ENCODE measurements around the gene GPR85.

Gene GPR85

DNA sequence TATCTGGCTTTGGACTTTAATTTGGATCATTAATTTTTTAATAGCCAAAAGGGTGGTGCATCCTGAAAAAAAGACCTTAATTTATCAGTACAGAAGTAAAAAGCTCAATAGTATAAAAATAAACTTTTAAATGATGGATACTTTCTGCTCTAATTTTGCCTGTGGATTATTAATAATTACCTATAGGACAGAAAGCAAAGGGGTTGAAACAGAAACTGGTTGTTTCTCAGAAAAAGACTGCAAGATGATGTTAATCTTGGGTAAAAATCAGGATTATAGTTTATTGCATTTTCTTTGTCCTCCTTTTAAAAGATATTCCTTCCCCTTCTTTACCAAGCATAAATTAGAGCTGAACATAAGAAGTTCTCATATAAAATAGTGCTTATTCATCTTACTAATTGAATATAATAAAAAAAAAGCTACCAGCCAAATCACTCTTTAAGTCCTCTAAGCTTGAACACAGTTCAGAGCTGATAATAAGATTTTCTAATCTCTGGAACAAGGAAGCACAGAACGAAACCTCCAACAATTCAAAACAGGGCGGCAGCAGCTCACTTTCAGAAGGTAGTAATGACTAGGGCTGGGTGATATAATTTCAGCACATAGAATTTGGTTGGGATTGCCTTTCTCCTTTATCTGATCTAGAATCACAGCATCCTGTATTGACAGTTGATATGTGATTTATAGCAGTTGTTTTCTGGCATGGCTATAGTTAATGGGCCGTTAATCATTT is 8.1 kb upstream of the GPR85 start:
- Mint-ChIP-seq H3K27ac (no peak overlapping the region), H3K4me3 (no peak overlapping the region), H3K36me3 (no peaks in the 10 kb centered on the region), H3K9me3 (no peaks in the 10 kb centered on the region), H3K4me1 (no peaks in the 10 kb centered on the region), H3K27me3 (peaks cover 12 to 25% of the 10 kb centered on the region in 2 donors)
- DNase-seq (no peak), ATAC-seq (replicated peaks) (no peak)

DNA sequence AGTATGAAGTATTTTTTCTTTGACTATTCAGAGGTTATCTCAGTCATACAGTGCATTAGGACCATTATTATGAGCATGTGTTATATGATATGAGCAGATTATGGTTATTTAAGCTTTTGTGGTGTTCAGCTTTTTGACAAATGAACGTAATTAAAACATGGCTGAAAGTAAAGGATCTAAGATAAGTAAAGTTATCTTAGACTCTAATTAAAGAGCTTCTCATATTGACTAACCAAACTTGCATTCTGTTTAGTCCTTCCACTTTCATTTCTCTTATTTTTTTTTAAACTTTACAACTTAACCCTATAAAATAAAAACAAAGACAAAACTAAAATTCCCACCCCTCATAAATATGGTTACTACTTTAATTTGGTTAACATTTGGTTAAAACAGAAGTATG is 6.9 kb upstream of the GPR85 start:
- Mint-ChIP-seq H3K27ac (no peak overlapping the region), H3K9me3 (no peaks in the 10 kb centered on the region), H3K27me3 (peaks cover 12 to 21% of the 10 kb centered on the region in 2 donors), H3K4me1 (no peaks in the 10 kb centered on the region), H3K36me3 (no peaks in the 10 kb centered on the region), H3K4me3 (no peak overlapping the region)
- DNase-seq = no peak
- no peak for ATAC-seq (replicated peaks)

DNA sequence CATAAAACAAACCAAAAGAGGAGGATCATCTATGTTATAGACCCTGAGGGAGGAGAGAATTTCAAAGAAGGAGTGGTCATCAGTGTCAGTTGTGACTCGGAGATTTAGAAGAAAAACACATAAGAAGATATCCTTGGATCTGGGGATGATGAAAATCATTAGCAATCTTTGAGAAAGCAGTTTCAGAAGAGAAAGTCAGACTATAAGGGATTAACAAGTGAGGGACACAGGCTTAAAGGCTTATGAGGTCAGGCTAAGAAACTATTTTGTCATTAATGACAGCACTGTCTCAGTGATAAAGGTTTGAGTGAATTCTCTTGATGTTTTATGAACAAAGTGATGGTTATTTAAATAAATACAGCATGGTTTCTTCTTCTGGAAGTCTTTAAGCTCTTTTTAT is 6.1 kb upstream of the GPR85 start:
- H3K4me1 Mint-ChIP-seq = no peaks in the 10 kb centered on the region
- H3K4me3 Mint-ChIP-seq = no peak overlapping the region
- no peaks in the 10 kb centered on the region for H3K36me3 Mint-ChIP-seq
- H3K27ac Mint-ChIP-seq = no peak overlapping the region
- H3K27me3 Mint-ChIP-seq = peaks cover 12 to 21% of the 10 kb centered on the region in 2 donors
- ATAC-seq (replicated peaks) = no peak
- no peak for DNase-seq
- no peaks in the 10 kb centered on the region for H3K9me3 Mint-ChIP-seq

DNA sequence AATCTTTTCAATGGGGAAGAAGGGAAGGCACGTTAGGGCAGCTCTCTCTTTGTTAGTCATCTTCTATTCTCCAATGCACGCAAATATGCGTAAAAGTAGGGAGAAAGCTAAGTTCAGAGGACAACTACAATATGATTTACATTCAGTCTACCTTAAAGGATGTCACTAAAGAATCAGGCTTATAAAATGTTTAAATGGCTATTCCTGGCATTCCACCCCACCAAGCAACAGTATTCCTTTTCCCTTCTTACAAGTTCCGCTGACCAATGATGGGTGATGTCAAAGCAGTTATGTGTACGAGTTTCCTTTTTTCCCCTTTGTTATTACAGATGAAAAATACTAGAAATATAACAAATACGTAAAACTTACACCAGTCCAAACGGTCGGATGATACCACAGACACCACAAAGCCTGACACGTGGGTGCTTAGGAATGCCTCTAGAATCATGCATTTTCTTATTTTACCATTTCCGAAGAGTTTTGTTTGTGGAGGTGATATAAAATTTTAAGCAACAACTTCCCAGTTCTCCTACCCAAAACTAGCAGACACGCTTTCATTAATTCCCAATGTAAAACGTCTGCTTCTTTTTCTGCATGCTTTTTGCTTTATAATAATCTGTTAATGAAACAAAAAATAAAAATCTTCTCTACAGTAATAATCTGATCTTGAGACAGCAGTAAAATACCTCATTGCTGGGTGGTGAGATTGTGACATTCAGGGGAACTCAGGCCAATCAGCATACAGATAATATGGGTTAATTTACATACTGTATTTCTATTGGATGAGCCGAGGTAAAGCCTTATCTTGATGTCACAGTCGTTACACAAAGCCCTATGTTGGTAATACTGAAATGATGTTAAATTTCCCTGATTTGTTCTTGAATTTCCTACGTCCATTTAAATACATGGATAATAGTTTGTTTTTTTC is 708 bp upstream of the GPR85 start:
- Mint-ChIP-seq H3K4me3 (peak overlapping the region in 1 of 2 donors; percentile 8), H3K27me3 (peaks cover 27 to 45% of the 10 kb centered on the region in 2 donors)
- no peak for ATAC-seq (replicated peaks)

DNA sequence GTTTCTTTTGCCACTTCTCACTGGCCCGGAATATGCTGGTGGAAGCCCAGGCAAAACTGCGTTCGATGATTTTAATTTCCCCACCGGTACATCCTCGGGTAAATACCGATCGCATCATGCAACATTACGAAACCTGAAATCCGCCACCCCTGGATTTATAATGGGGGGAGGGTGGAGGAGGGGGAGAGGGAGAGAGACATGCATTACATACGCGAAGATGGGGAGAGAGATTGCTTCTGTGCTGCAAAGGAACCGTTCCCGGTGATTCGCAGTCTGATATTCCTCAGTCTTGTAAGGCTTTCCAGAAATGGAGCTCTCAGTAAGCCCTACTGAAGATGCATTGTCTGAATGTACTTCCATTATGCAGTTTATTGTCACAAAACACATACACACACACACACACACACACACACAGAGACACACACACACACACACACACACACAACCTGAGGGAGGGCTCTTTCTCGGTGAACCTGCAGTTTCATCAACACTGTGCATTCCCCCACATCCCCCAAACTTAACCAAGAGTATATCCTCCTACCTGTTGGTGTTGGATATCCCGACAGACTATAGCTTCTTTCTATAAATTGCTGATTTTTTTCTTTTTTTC is 741 bp downstream of the GPR85 start:
- no peaks in the 10 kb centered on the region for H3K9me3 Mint-ChIP-seq
- H3K27me3 Mint-ChIP-seq = peaks cover 23 to 39% of the 10 kb centered on the region in 2 donors
- H3K4me1 Mint-ChIP-seq = peaks cover 6 to 9% of the 10 kb centered on the region in 2 donors
- peak overlapping the region; percentile 15 to 57 for H3K4me3 Mint-ChIP-seq
- no peaks in the 10 kb centered on the region for H3K36me3 Mint-ChIP-seq
- no peak overlapping the region for H3K27ac Mint-ChIP-seq
- ATAC-seq (replicated peaks) (peak in 1 of 2 donors; percentile 41), DNase-seq (no peak)

More for the DNA sequence above, 708 bp upstream of the GPR85 start:
- Mint-ChIP-seq H3K36me3 (no peaks in the 10 kb centered on the region), H3K27ac (no peak overlapping the region), H3K4me1 (peaks cover 6 to 9% of the 10 kb centered on the region in 2 donors), H3K9me3 (no peaks in the 10 kb centered on the region)
- no peak for DNase-seq

DNA sequence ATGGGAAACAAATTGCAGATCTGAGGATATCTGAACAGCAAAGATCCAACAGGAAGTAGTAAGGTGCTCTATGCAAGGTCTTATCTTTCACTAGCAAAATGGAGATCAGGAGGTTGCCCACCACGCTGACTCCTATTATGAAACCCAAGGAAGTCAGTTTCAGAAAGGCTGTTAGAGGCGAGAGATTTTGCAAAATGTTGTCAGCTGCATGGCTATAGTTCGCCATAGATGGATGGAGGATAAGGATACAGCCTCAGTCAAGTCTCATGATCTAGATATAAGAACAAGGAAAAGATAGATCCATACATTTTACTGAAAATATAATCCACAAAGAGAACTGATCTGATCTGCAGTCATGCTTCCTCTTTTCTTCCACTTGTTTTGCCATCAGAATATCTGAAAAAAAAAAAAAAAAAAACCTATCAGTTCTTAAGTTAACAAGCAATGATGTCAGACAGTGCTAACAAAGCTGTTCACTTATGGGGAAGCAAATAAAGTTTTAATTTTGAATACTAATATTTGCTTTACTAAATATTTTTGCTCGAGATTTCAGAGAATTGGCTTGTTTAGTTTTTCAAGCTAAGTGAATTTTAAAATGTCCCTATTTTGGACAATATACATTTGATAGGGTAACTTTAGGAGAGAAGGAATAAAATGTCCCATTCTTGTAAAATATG is 2.0 kb downstream of the GPR85 start:
- H3K27me3 Mint-ChIP-seq = peaks cover 23 to 39% of the 10 kb centered on the region in 2 donors
- H3K9me3 Mint-ChIP-seq = no peaks in the 10 kb centered on the region
- no peak for DNase-seq
- no peaks in the 10 kb centered on the region for H3K36me3 Mint-ChIP-seq
- peaks cover 6 to 9% of the 10 kb centered on the region in 2 donors for H3K4me1 Mint-ChIP-seq
- no peak overlapping the region for H3K4me3 Mint-ChIP-seq
- no peak overlapping the region for H3K27ac Mint-ChIP-seq
- no peak for ATAC-seq (replicated peaks)

DNA sequence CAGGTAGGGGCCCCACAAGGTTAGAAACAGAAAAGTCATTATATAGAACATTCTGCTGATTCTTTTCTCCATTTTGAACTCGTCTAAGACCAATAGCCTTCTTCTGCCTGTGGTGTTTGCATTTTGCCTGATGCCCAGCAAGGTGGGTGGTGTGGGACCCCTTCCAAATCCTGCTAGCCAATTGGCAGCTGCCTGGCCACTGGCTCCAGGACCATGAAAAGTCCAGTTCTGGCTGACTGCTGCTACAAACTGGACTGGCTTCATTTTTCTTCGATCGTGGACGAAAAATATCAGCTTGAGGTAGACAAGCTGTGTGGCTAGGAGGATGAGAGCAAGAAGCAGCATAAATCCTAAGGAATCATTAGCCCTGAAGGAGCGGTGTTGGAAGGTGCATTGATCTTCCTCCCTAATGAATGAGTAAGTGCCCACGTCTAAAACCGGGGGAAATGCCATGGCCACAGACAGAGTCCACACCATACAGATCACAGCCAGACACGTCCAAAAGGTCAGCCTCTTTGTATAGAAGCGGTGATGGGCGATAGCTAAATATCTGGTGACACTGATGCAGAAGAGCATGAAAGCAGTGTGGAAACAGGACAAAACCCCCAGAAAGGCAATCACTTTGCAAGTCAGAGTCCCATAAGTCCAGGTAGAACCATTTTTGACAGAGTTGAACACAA is 2.7 kb downstream of the GPR85 start:
- Mint-ChIP-seq H3K27me3 (peaks cover 23 to 39% of the 10 kb centered on the region in 2 donors), H3K27ac (no peak overlapping the region), H3K4me3 (no peak overlapping the region), H3K9me3 (no peaks in the 10 kb centered on the region), H3K36me3 (no peaks in the 10 kb centered on the region), H3K4me1 (peaks cover 6 to 9% of the 10 kb centered on the region in 2 donors)
- no peak for ATAC-seq (replicated peaks)
- no peak for DNase-seq

DNA sequence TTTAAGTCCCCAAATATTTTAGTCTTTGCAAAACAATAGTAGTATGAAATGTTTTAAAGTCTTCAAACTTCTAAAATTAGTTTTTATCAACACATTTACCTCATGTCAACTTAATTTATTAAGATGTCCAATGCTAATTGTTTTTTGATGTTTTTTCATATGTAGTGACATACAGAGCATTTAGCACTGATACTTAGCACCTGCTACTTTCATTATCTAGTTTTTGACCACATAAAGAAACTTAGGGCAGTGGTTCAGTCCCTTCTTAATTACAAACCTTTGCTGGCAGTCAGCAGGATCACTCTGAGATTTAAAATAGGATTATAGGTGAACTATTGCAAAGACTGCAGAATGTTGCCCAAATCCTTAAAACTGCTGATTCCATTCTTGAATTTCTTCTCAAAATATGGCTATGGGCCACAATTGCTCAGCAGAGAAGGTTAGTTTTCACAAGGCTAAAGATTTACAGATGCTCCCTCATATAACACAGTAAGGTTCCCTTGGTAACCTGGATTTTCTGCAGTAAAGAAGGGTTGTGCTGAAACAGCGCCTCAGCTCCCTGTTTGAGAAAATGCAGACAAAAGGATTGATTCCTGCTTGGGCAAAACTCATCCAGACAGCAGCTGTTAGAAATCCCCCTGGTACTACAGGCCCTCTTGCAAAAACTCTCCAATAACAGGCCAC is 3.4 kb downstream of the GPR85 start:
- H3K9me3 Mint-ChIP-seq = no peaks in the 10 kb centered on the region

DNA sequence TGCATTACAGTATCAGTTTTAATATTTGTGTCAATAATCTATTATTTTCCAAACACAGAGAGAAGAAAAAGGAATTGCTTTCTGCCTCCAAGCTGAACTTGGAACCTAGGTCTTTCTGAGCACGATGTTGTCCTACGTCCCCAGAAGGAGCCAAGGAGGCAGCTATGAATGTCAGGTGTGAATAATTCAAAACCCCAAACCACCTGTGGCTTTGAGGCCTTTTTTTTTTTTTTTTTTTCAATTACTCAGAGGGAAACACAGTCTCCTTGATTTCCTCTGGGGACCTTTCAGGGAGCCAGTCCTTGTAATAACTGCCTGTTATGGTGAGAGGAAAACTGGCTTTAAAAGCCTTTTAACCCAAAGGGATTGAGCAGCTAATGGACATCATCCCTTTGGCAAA is 8.3 kb downstream of the GPR85 start:
- Mint-ChIP-seq H3K4me3 (no peak overlapping the region), H3K27me3 (peaks cover 4 to 14% of the 10 kb centered on the region in 2 donors), H3K36me3 (no peaks in the 10 kb centered on the region), H3K27ac (no peak overlapping the region), H3K4me1 (no peaks in the 10 kb centered on the region), H3K9me3 (no peaks in the 10 kb centered on the region)
- ATAC-seq (replicated peaks) (no peak), DNase-seq (no peak)

More for the DNA sequence above, 3.4 kb downstream of the GPR85 start:
- ATAC-seq (replicated peaks) = no peak
- Mint-ChIP-seq H3K4me1 (peaks cover 6 to 9% of the 10 kb centered on the region in 2 donors), H3K4me3 (no peak overlapping the region), H3K36me3 (no peaks in the 10 kb centered on the region), H3K27ac (no peak overlapping the region), H3K27me3 (peaks cover 23 to 39% of the 10 kb centered on the region in 2 donors)
- DNase-seq = no peak

DNA sequence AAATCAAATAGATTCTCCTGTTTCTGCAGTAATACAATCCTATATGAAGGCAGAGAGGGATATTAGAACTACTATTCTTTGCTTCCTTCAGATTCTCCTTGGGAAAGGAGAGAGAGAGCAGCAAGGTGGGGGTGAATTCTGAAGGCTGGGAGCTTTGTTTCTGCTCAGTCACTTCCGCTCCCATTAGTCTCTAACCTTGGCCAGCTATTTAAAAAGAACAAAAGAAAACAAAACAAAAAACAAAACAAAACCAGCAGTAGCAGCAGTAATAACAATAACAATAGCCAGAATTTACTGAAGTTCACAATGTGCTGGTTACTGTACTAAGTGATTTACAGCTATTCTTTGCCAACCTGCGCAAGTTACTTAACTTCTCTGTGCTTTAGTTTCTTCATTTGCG is 9.9 kb downstream of the GPR85 start:
- no peak overlapping the region for H3K4me3 Mint-ChIP-seq
- ATAC-seq (replicated peaks) (no peak), DNase-seq (no peak)
- H3K9me3 Mint-ChIP-seq = no peaks in the 10 kb centered on the region
- H3K27me3 Mint-ChIP-seq = peaks cover 4 to 14% of the 10 kb centered on the region in 2 donors
- H3K36me3 Mint-ChIP-seq = no peaks in the 10 kb centered on the region
- H3K27ac Mint-ChIP-seq = no peak overlapping the region
- no peaks in the 10 kb centered on the region for H3K4me1 Mint-ChIP-seq

DNA sequence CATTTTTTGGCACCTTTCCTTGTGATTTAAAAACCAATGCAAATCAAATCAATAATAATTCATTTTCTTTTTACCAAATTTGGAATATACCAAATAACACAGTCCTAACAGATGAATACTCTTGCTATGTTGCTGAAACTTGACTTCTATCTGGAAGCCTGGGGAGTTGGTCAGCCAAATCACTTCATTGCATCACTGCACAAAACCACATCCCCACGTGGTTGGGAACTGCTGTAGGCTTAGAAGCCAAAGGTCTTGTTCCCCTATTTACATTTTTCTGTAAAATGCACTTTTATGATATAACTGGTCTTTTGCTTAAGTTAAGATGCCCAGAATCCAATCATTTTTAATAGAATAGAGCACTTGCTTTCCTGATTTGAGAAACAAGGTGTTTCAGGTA is 15.2 kb downstream of the GPR85 start:
- H3K9me3 Mint-ChIP-seq = no peaks in the 10 kb centered on the region
- no peak for DNase-seq
- no peak overlapping the region for H3K4me3 Mint-ChIP-seq
- H3K4me1 Mint-ChIP-seq = no peaks in the 10 kb centered on the region
- no peak overlapping the region for H3K27ac Mint-ChIP-seq
- ATAC-seq (replicated peaks) = peak in 1 of 2 donors; percentile 55
- H3K27me3 Mint-ChIP-seq = peaks cover 4 to 18% of the 10 kb centered on the region in 2 donors
- no peaks in the 10 kb centered on the region for H3K36me3 Mint-ChIP-seq

DNA sequence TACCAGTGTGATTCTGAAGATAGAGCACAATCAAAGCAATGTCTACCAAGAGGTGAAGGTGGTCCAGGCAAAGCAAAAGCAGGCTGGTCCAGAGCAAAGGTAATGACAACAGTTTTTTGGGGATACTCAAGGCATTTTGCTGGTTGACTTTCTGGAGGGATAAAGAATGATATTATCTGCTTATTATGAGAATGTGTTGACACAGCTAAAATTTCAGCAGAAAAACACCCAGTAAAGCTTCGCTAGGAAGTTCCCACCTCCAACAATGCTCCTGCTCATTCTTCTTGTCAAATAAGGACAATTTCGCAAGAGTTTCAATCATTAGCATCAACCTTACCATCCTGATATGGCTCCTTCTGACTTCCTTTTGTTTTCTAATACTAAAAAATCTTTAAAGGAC is 24.1 kb downstream of the GPR85 start:
- H3K27ac Mint-ChIP-seq = no peak overlapping the region
- no peaks in the 10 kb centered on the region for H3K9me3 Mint-ChIP-seq
- DNase-seq = no peak
- H3K4me1 Mint-ChIP-seq = no peaks in the 10 kb centered on the region
- no peak for ATAC-seq (replicated peaks)
- H3K4me3 Mint-ChIP-seq = no peak overlapping the region
- peaks cover 14 to 18% of the 10 kb centered on the region in 2 donors for H3K27me3 Mint-ChIP-seq
- no peaks in the 10 kb centered on the region for H3K36me3 Mint-ChIP-seq

DNA sequence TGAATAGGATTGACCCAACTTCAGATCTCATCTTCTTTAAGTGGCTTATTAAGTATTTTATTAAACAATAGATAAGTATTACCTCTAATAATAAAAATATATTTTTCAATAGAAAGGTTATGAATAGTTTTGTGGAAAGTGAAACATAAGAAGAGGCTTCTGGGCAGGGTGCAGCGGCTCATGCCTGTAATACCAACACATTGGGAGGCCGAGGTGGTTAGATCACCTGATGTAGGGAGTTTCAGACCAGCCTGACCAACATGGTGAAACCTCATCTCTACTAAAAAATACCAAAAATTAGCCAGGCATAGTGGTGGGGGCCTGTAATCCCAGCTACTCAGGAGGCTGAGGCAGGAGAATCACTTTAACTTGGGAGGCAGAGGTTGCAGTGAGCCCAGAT is 26.5 kb downstream of the GPR85 start:
- ATAC-seq (replicated peaks) = no peak
- Mint-ChIP-seq H3K4me3 (no peak overlapping the region), H3K27me3 (peaks cover 20 to 27% of the 10 kb centered on the region in 2 donors), H3K27ac (no peak overlapping the region), H3K36me3 (no peaks in the 10 kb centered on the region), H3K4me1 (no peaks in the 10 kb centered on the region), H3K9me3 (no peaks in the 10 kb centered on the region)
- no peak for DNase-seq
